Fibroblast of skin of left quadriceps (primary cell): Measurements from ENCODE around the gene FAM3D.

Experiments used
- DNase-seq, 2 experiments: peaks; one replicate each; pipeline ENCODE4 v3.0.0-alpha.2; 2013; ENCODE audit warnings: low read depth in 2 of 2

The FAM3D gene

DNA sequence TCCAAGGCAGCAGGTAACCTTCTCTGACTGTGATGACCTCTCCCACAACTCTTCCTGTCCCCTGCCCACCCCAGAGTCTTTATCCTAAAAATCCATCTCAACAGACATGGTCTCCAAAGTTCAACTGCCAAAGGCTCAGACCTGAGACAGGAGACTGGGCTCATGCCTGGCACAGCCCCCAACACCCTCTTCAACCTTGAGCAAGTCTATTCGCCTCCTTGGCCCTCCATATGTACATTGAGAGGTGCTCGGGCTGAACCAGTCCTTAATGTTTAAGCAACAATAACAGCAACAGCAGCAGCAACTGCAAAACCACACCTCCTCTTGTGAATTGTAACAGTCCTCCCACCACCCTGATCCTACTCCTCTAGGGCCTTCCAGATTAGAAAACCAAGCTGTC, 9.9 kb downstream of the FAM3D start:
- no peak for DNase-seq

DNA sequence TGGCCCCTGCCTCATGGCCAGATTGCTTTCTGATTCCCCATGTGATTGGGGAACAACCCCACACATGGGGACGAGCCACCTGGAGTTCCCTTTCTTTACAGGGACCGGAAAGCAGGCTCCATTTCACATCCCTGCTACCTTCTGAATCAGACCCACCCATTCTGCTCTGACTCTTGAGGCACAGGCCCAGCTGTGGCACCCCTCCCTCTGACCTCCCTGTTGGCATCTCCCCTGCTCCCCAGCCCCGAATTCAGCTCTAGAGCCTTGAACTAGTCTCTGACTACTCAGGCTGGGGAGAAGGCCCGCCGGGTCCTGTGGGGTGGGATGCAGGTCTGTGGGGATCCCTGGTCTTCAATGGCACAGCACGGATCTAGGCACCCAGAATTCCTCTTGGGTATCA, 12.1 kb downstream of the FAM3D start:
- no peak for DNase-seq

DNA sequence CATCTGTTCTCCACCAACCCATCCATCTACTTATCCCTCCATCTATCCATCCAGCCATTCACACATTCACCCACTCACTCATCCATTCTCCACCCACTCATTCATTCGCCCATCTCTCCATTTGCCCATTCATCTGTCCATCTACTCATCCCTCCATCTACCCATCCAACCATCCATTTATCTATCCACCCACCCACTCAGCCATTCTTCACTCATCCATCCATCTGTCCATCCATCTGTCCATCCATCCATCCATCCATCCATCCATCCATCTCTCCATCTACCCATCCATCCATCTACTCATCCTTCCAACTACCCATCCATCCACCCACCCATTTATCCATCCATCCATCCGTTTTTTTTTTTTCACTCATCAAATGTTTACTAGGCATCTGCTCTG, 13.9 kb downstream of the FAM3D start:
- no peak for DNase-seq

GRCh38 chr3:58651276-58651675, 15.3 kb downstream of the FAM3D start:
- DNase-seq: no peak

GRCh38 chr3:58647381-58648141, 19.0 kb downstream of the FAM3D start:
- no peak for DNase-seq

- DNase-seq: no peak
These were observed 20.1 kb downstream of the FAM3D start for GRCh38 chr3:58646503-58646902.

DNA sequence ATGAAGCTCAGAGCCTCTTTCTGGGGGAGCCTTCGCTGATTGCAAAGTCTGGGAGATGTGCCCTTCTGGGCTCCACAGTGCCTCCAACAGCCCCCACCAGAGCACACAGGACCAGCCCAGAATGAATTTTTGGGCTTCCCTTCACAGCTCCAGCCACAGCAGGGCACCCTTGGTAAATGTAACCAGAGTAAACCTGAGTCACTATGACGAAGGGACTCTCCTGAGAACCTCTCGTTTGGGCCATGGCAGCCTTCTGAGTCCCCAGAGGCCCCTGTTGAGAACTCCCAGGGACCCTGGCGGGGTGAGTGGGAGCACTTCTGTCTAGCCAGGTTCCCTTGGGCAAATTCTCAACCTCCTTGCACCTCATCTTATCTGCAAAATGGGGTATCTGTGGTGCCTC, 20.8 kb downstream of the FAM3D start:
- DNase-seq: no peak

DNA sequence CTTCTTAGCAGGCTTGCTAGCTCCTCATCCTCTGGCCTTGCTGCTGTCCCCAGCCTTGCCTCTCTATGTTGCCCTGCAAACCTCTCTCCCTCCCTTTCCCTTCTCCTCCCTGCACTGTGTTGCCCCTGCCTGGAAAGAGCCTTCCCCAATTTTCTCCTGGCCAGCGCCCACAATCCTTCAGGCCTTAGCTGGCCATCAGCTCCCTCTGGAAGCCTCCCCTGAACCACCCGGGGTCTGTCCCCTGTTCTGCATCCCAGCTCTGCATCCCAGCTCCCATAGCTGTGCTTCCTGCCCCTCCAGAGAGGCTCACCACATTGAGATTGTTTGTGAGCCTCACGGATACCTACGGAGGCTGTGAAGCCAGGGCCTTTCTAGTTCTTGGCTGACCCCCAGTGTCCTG, 23.7 kb downstream of the FAM3D start:
- no peak for DNase-seq

- peak in 1 of 2 experiments; percentile 48 for DNase-seq
These were observed 25.7 kb downstream of the FAM3D start for GRCh38 chr3:58640700-58641372.

DNA sequence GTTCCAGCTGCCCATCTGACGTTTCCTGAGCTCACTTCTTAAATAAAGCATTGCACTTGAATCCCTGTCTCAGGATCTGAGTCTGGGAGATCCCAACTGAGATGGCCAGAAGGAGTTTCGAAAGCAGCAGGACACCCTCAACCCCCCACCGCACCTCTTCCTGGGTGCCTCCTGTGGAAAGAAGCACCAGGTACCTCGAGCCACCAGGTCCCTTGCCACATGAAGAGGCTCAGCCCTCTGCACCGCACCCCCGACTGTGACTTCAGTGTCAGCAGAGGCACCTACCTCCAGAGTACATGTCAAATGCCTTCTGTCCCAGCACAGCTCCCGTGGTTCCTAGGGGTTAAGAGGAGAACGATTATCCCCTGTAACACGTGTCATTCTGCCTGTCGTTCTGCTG, 26.7 kb downstream of the FAM3D start:
- no peak for DNase-seq

- DNase-seq: no peak
These were observed 27.6 kb downstream of the FAM3D start for GRCh38 chr3:58639001-58639400.

DNA sequence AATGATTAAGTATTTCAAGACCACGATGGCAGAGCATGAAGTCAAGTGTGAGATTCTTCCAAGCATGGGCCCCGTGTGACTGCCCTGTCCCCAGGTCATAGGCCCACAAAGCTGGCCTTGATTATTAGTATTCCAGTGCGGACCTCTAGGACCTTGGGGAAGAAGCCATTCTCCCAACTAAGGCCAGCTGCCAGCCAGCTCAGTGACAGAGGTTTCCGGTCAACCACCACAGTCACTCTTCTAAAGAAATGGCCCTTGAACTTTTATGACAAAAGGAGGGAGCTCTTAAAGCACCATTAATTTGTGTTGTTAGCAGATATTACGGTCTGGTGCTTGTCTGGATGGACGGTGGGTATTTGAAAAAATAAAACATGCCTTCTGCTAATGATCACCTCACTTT, 28.0 kb downstream of the FAM3D start:
- no peak for DNase-seq

GRCh38 chr3:58637509-58637908, 29.1 kb downstream of the FAM3D start:
- no peak for DNase-seq

GRCh38 chr3:58635371-58636285, 30.9 kb downstream of the FAM3D start:
- no peak for DNase-seq

GRCh38 chr3:58633157-58633865, 33.3 kb downstream of the FAM3D start:
- no peak for DNase-seq

DNA sequence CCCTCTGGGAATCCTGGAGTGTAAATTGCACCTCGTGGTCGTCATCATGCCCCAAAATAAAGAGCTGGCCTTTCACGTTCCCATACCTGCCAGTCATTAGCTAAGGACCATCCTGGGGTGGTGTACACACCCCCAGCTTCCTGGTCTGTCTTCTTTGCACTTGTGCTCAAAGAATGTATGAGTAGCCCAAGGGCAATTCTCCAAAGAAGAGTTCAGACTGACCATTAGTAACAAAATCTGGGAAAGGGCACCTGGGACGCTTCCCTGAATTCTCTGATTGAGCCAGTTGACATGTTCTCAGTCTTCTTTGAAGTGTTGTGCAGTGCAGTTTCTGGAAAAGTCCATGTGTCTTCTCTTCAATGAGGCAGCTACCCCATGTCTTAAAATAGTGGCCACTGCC, 34.8 kb downstream of the FAM3D start:
- DNase-seq: no peak

GRCh38 chr3:58630710-58631092, 35.9 kb downstream of the FAM3D start:
- DNase-seq: no peak

DNA sequence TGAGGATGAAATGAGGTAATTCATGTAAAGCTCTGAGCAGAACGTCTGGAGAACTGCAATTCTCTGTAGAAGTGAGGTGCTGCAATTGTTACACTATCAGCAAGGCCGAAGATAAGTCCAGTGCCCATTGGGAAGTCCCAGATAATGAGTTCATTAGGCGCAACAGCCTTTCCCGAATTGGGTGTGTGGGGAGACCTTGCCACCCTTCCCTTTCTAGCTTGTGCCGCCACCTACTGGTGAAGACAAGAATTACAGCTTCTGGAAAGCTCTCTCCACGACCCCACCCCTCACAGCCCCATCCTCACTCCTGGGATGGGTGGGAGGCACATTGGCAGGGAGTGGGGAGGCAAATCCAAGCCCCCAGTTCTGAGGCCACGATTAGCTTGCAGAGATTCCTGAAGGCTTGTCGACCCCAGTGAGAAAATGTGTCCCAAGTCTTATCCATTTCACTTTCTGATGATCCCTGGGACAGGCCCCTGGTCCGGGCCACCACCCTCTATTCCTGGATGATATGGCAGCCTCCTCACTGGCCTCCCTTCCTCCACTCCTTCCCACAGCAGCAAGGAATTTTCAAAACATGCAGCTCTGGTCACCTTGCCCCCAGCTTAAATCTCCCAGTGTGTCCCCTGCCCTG, 36.4 kb downstream of the FAM3D start:
- DNase-seq: peak; percentile 38 to 47

DNA sequence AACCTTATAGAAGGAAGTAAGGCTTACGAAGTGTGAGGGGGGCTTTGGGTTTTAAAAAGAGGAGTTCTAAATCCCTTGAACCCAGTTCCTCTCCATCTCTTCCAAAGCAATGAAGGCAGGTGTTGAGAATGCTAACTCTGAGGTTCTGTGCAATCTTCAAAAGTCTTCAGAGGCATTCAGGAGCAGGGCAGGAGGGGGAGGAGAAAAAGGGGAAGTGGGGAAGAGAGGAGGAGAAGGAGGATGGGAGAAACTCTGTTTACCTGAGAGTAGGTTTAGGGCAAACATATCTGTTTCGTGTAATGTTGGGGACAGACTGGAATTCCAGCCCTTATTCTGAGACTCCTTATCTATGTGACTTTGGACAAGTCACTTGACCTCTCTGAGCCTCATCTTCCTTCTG, 36.9 kb downstream of the FAM3D start:
- DNase-seq: no peak

GRCh38 chr3:58628823-58629562, 37.6 kb downstream of the FAM3D start:
- DNase-seq: peak; percentile 99

GRCh38 chr3:58627941-58628340, 38.6 kb downstream of the FAM3D start:
- no peak for DNase-seq
